ENCODE results near the gene SAP30L.

The SAP30L gene

GRCh38 chr5:154430466-154430865, 15.3 kb upstream of the SAP30L start:
- no peak overlapping the region for H3K4me3 ChIP-seq (ENCODE audit: control insufficient read depth, low read depth, low read length)
- no peak for TF ChIP-seq CTCF (conservative IDR thresholded peaks at IDR 0.05; ENCODE audit: control insufficient read depth, insufficient read depth, low read depth, low read length)
- DNase-seq (ENCODE audit: low read depth) = no peak

GRCh38 chr5:154430961-154431630, 14.7 kb upstream of the SAP30L start:
- no peak for TF ChIP-seq CTCF (conservative IDR thresholded peaks at IDR 0.05; ENCODE audit: control insufficient read depth, insufficient read depth, low read depth, low read length)
- DNase-seq (ENCODE audit: low read depth) = no peak
- no peak overlapping the region for H3K4me3 ChIP-seq (ENCODE audit: control insufficient read depth, low read depth, low read length)

- H3K4me3 ChIP-seq (ENCODE audit: control insufficient read depth, low read depth, low read length) = no peak overlapping the region
- no peak for DNase-seq (ENCODE audit: low read depth)
- no peak for TF ChIP-seq CTCF (conservative IDR thresholded peaks at IDR 0.05; ENCODE audit: control insufficient read depth, insufficient read depth, low read depth, low read length)
Measured at GRCh38 chr5:154435226-154435625, 10.6 kb upstream of the SAP30L start.

GRCh38 chr5:154437281-154437965, 8.4 kb upstream of the SAP30L start:
- no peak for TF ChIP-seq CTCF (conservative IDR thresholded peaks at IDR 0.05; ENCODE audit: control insufficient read depth, insufficient read depth, low read depth, low read length)
- no peak overlapping the region for H3K4me3 ChIP-seq (ENCODE audit: control insufficient read depth, low read depth, low read length)
- DNase-seq (ENCODE audit: low read depth) = no peak

GRCh38 chr5:154440540-154440939, 5.3 kb upstream of the SAP30L start:
- no peak for DNase-seq (ENCODE audit: low read depth)
- H3K4me3 ChIP-seq (ENCODE audit: control insufficient read depth, low read depth, low read length) = no peak overlapping the region
- TF ChIP-seq CTCF (conservative IDR thresholded peaks at IDR 0.05; ENCODE audit: control insufficient read depth, insufficient read depth, low read depth, low read length) = no peak

- H3K4me3 ChIP-seq (ENCODE audit: control insufficient read depth, low read depth, low read length) = no peak overlapping the region
- DNase-seq (ENCODE audit: low read depth) = no peak
- TF ChIP-seq CTCF (conservative IDR thresholded peaks at IDR 0.05; ENCODE audit: control insufficient read depth, insufficient read depth, low read depth, low read length) = no peak
Measured at GRCh38 chr5:154442801-154443200, 3.0 kb upstream of the SAP30L start.

All from fibroblast of mammary gland (primary cell).